HEK293 (cell line): ENCODE results near the gene RAB20.

ENCODE experiments used
- CTCF ChIA-PET: fragments of 350-600 bp; formaldehyde crosslinking; extraction: SDS; loops from one replicate; lab custom pipeline; 2021; ENCODE audit warnings: antibody characterized with exemption; lab: Yijun Ruan, JAX
- POLR2A ChIA-PET: fragments of 300-600 bp; formaldehyde crosslinking; extraction: SDS; loops from one replicate; lab custom pipeline; 2020; ENCODE audit warnings: antibody characterized with exemption, inconsistent platforms; lab: Yijun Ruan, JAX
- H3K27ac ChIP-seq: fragments of 200-500 bp; sonication (Bioruptor generic); 2 replicates; pipeline ENCODE4 v1.5.1; 2014; ENCODE audit warnings: low read depth, low read length, control low read depth, inconsistent platforms; ENCODE audit errors: extremely low read depth
- H3K36me3 ChIP-seq, 2 experiments: fragments of 200-500 bp in 1 of 2; sonication (Bioruptor generic) in 1 of 2; 1 replicate in 1 of 2; 2 replicates in 1 of 2; pipeline ENCODE4 v1.5.1; 2014 to 2017; ENCODE audit warnings: inconsistent platforms in 2 of 2, low read length in 2 of 2; ENCODE audit not compliant: control insufficient read depth in 2 of 2, insufficient read depth in 1 of 2
- H3K4me1 ChIP-seq: fragments of 200-500 bp; sonication (Bioruptor generic); 2 replicates; pipeline ENCODE4 v1.5.1; 2014; ENCODE audit warnings: mild to moderate bottlenecking, low read length, inconsistent platforms; ENCODE audit not compliant: control insufficient read depth, insufficient read depth
- H3K4me3 ChIP-seq: 2 replicates; pipeline ENCODE4 v1.5.1; 2011; ENCODE audit warnings: low read depth, mild to moderate bottlenecking, control low read depth, low read length, moderate library complexity
- H3K9me3 ChIP-seq: fragments of 200-500 bp; sonication (Bioruptor generic); 2 replicates; pipeline ENCODE4 v1.5.1; 2014; ENCODE audit warnings: low read depth, low read length, inconsistent platforms; ENCODE audit not compliant: control insufficient read depth, insufficient read depth
- GLIS1 ChIP-seq: fragments of 450-650 bp; formaldehyde crosslinking; IDR thresholded peaks from 2 replicates; pipeline ENCODE4 v1.5.1; 2016; ENCODE audit warnings: missing biosample characterization, missing genetic modification characterization
- KLF10 ChIP-seq: fragments of 450-650 bp; IDR thresholded peaks from 2 replicates; pipeline ENCODE4 v1.5.1; 2018; ENCODE audit warnings: missing biosample characterization, mild to moderate bottlenecking, missing genetic modification characterization
- KLF9 ChIP-seq: fragments of 450-650 bp; formaldehyde crosslinking; IDR thresholded peaks from 2 replicates; pipeline ENCODE4 v1.5.1; 2016; ENCODE audit warnings: missing biosample characterization, missing genetic modification characterization, low read depth
- OVOL3 ChIP-seq: fragments of 450-650 bp; formaldehyde crosslinking; IDR thresholded peaks from 2 replicates; pipeline ENCODE4 v1.5.1; 2016; ENCODE audit warnings: missing biosample characterization, missing genetic modification characterization
- RBAK ChIP-seq: fragments of 450-650 bp; formaldehyde crosslinking; IDR thresholded peaks from 2 replicates; pipeline ENCODE4 v1.5.1; 2016; ENCODE audit warnings: missing biosample characterization, missing genetic modification characterization
- SP2 ChIP-seq: fragments of 450-650 bp; formaldehyde crosslinking; IDR thresholded peaks from 2 replicates; pipeline ENCODE4 v1.5.1; 2016; ENCODE audit warnings: missing biosample characterization, missing genetic modification characterization
- ZFP41 ChIP-seq: fragments of 450-650 bp; formaldehyde crosslinking; IDR thresholded peaks from 2 replicates; pipeline ENCODE4 v1.5.1; 2016; ENCODE audit warnings: missing biosample characterization, missing genetic modification characterization, borderline replicate concordance
- ZNF114 ChIP-seq: fragments of 450-650 bp; formaldehyde crosslinking; IDR thresholded peaks from 2 replicates; pipeline ENCODE4 v1.5.0; 2017; ENCODE audit warnings: missing biosample characterization, missing genetic modification characterization
- ZNF174 ChIP-seq: fragments of 450-650 bp; formaldehyde crosslinking; IDR thresholded peaks from 2 replicates; pipeline ENCODE4 v1.5.0; 2017; ENCODE audit warnings: missing biosample characterization, mild to moderate bottlenecking, missing genetic modification characterization
- ZNF501 ChIP-seq: fragments of 450-650 bp; formaldehyde crosslinking; IDR thresholded peaks from 2 replicates; pipeline ENCODE4 v1.5.1; 2016; ENCODE audit warnings: missing biosample characterization, missing genetic modification characterization
- ZNF529 ChIP-seq: fragments of 450-650 bp; formaldehyde crosslinking; IDR thresholded peaks from 2 replicates; pipeline ENCODE4 v1.5.1; 2017; ENCODE audit warnings: missing genetic modification characterization, missing biosample characterization; ENCODE audit not compliant: insufficient replicate concordance
- ZNF530 ChIP-seq: fragments of 450-650 bp; formaldehyde crosslinking; IDR thresholded peaks from 2 replicates; pipeline ENCODE4 v1.5.1; 2016; ENCODE audit warnings: low read depth, missing biosample characterization, missing genetic modification characterization
- ZNF560 ChIP-seq: fragments of 450-650 bp; formaldehyde crosslinking; IDR thresholded peaks from 2 replicates; pipeline ENCODE4 v1.5.1; 2017; ENCODE audit warnings: missing biosample characterization, missing genetic modification characterization, borderline replicate concordance
- ZNF596 ChIP-seq: fragments of 450-650 bp; IDR thresholded peaks from 2 replicates; pipeline ENCODE4 v1.5.0; 2018; ENCODE audit warnings: missing biosample characterization, mild to moderate bottlenecking, missing genetic modification characterization, moderate library complexity
- ZNF654 ChIP-seq: fragments of 450-650 bp; formaldehyde crosslinking; IDR thresholded peaks from 2 replicates; pipeline ENCODE4 v1.5.1; 2016; ENCODE audit warnings: low read depth, missing biosample characterization, missing genetic modification characterization
- TF ChIP-seq, protein P1 (sequence below): fragments of 450-650 bp; formaldehyde crosslinking; IDR thresholded peaks from 2 replicates; pipeline ENCODE4 v1.5.1; 2016; ENCODE audit warnings: missing biosample characterization, missing genetic modification characterization, low read depth
- TF ChIP-seq, protein P2 (sequence below): fragments of 450-650 bp; formaldehyde crosslinking; IDR thresholded peaks from 2 replicates; pipeline ENCODE4 v1.5.1; 2016; ENCODE audit warnings: missing biosample characterization, missing genetic modification characterization
- TF ChIP-seq, protein P3 (sequence below): fragments of 450-650 bp; formaldehyde crosslinking; IDR thresholded peaks from 2 replicates; pipeline ENCODE4 v1.5.1; 2016; ENCODE audit warnings: missing biosample characterization, missing genetic modification characterization

RAB20 gene

DNA sequence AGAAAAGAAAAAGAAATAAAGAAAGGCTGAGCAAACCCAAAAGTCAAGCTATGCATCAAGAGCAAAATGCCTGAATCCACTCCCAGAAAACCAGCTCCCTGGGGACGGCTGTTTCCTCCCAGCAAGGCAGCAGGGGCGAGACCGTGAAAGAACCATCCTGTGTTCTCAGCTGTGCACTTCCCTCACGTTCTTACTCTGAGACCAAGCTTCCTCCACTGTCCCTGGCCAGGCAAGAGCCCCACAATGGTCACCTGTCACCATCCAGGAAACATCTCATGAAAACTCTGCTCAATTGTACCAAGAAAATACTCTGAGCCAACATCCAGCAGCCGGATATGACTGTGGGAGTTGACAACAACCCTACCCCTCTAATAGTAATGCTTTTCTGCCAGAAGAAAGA, 22.9 kb downstream of the RAB20 start:
- H3K4me3 ChIP-seq = no peak overlapping the region
- CTCF ChIA-PET = no interaction called here
- POLR2A ChIA-PET = interaction anchor here (0.6 to 1.0 kb wide), 2 partner anchors 14 to 337 kb away, joined by 6 to 11 read pairs; no protein-coding TSS in a partner anchor
- no peak overlapping the region for H3K27ac ChIP-seq
- no peaks in the 10 kb centered on the region for H3K9me3 ChIP-seq
- TF ChIP-seq, protein P1, sequence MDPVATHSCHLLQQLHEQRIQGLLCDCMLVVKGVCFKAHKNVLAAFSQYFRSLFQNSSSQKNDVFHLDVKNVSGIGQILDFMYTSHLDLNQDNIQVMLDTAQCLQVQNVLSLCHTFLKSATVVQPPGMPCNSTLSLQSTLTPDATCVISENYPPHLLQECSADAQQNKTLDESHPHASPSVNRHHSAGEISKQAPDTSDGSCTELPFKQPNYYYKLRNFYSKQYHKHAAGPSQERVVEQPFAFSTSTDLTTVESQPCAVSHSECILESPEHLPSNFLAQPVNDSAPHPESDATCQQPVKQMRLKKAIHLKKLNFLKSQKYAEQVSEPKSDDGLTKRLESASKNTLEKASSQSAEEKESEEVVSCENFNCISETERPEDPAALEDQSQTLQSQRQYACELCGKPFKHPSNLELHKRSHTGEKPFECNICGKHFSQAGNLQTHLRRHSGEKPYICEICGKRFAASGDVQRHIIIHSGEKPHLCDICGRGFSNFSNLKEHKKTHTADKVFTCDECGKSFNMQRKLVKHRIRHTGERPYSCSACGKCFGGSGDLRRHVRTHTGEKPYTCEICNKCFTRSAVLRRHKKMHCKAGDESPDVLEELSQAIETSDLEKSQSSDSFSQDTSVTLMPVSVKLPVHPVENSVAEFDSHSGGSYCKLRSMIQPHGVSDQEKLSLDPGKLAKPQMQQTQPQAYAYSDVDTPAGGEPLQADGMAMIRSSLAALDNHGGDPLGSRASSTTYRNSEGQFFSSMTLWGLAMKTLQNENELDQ (tag by site-specific recombination) = no peak
- TF ChIP-seq ZNF654 (tag by site-specific recombination) (no peak), ZNF530 (tag by site-specific recombination) (no peak), KLF9 (no peak), RBAK (tag by site-specific recombination) (no peak), ZNF114 (tag by site-specific recombination) (no peak)
- TF ChIP-seq, protein P2, sequence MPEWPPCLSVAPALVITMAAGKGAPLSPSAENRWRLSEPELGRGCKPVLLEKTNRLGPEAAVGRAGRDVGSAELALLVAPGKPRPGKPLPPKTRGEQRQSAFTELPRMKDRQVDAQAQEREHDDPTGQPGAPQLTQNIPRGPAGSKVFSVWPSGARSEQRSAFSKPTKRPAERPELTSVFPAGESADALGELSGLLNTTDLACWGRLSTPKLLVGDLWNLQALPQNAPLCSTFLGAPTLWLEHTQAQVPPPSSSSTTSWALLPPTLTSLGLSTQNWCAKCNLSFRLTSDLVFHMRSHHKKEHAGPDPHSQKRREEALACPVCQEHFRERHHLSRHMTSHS (tag by site-specific recombination) = no peak
- TF ChIP-seq, protein P3, sequence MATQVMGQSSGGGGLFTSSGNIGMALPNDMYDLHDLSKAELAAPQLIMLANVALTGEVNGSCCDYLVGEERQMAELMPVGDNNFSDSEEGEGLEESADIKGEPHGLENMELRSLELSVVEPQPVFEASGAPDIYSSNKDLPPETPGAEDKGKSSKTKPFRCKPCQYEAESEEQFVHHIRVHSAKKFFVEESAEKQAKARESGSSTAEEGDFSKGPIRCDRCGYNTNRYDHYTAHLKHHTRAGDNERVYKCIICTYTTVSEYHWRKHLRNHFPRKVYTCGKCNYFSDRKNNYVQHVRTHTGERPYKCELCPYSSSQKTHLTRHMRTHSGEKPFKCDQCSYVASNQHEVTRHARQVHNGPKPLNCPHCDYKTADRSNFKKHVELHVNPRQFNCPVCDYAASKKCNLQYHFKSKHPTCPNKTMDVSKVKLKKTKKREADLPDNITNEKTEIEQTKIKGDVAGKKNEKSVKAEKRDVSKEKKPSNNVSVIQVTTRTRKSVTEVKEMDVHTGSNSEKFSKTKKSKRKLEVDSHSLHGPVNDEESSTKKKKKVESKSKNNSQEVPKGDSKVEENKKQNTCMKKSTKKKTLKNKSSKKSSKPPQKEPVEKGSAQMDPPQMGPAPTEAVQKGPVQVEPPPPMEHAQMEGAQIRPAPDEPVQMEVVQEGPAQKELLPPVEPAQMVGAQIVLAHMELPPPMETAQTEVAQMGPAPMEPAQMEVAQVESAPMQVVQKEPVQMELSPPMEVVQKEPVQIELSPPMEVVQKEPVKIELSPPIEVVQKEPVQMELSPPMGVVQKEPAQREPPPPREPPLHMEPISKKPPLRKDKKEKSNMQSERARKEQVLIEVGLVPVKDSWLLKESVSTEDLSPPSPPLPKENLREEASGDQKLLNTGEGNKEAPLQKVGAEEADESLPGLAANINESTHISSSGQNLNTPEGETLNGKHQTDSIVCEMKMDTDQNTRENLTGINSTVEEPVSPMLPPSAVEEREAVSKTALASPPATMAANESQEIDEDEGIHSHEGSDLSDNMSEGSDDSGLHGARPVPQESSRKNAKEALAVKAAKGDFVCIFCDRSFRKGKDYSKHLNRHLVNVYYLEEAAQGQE (tag by site-specific recombination) = no peak
- H3K36me3 ChIP-seq = no peaks in the 10 kb centered on the region
- no peaks in the 10 kb centered on the region for H3K4me1 ChIP-seq

DNA sequence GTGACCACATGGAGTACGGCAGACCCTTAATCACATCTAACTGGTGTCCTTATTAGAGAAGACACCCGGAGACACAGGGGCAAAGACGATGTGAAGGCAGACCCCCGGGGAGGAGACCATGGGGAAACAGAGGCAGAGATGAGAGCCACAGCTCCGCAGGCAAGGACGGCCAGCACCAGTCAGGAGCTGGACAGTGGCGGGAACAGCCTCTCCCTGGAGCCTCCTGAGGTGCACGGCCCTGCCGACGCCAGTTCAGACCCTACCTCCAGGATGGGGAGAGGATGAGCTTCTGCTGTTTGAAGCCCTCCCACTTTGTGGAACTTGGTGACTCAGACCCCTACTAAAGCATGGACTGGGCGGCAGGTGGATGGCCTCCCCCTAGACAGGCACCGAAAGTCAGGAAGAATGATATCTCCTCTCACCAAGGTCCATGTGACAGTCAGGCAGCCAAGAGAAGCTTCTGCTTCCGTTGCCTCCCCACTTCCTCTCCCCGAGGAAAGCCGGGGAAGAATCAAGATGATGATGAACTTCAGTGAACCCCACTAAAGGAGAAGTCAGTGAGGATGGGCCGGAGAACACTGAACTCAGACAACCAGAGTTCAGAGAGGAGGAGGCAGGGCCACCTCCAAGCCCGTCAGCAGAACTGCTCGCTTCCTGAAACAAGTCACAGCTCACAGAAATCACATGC, 25.4 kb downstream of the RAB20 start:
- no peak for TF ChIP-seq GLIS1 (tag by site-specific recombination)
- TF ChIP-seq ZFP41 (tag by site-specific recombination) = no peak
- no peak for TF ChIP-seq ZNF529 (tag by site-specific recombination)
- no peak for TF ChIP-seq ZNF174 (tag by site-specific recombination)
- no peak for TF ChIP-seq ZNF501 (tag by site-specific recombination)
- no peak for TF ChIP-seq ZNF560 (tag by site-specific recombination)
- TF ChIP-seq KLF10 (tag by site-specific recombination) = no peak
- no peak for TF ChIP-seq ZNF596
- TF ChIP-seq OVOL3 = no peak
- TF ChIP-seq SP2 = no peak
- Histone ChIP-seq H3K4me3 (no peak overlapping the region), H3K4me1 (no peaks in the 10 kb centered on the region), H3K36me3 (no peaks in the 10 kb centered on the region), H3K9me3 (no peaks in the 10 kb centered on the region), H3K27ac (no peak overlapping the region)
- ChIA-PET POLR2A (no interaction called here), CTCF (no interaction called here)
